A549 (cell line): ENCODE results near the gene CATSPERZ.

ENCODE experiments used
- CBX2 ChIP-seq: fragments of 200-600 bp; sonication (generic); IDR thresholded peaks from 2 replicates; pipeline ENCODE4 v1.6.1; 2016; ENCODE audit warnings: low read depth, mild to moderate bottlenecking, borderline replicate concordance
- POLR2A ChIP-seq: IDR thresholded peaks from 2 replicates; pipeline ENCODE4 v1.6.1; 2012; ENCODE audit warnings: mild to moderate bottlenecking, low read length

- no peak for TF ChIP-seq CBX2
- TF ChIP-seq POLR2A = no peak
Observed at GRCh38 chr11:64348383-64349024, 48.3 kb downstream of the CATSPERZ start.
